CD14-positive monocyte (primary cell): Measurements from ENCODE around the gene SNAP91. TPM values are rescaled to one million over a fixed set of nuclear protein-coding genes. Genes with fewer than 3 reads are reported as not detected.

Experiments
- DNase-seq, 3 donors: peaks; one replicate each; pipeline ENCODE4 v3.0.0-alpha.2; 2011 to 2022
- H2AFZ ChIP-seq: 2 replicates; pipeline ENCODE4 v1.6.0; 2012; ENCODE audit warnings: mild to moderate bottlenecking, low read depth, low read length, inconsistent platforms; ENCODE audit not compliant: insufficient read depth, poor library complexity, severe bottlenecking
- H3K27ac ChIP-seq, 2 donors: 1 replicate in 1 of 2; 2 replicates in 1 of 2; pipeline ENCODE4 v1.5.1; 2012 to 2013; ENCODE audit warnings: low read length in 2 of 2, control low read depth in 1 of 2, inconsistent platforms in 1 of 2, low read depth in 1 of 2, mild to moderate bottlenecking in 1 of 2
- H3K27me3 ChIP-seq, 2 donors: one replicate each; pipeline versions ENCODE4 v1.6.0 to v1.6.1; 2011 to 2013; ENCODE audit warnings: low read length in 2 of 2; ENCODE audit not compliant: control insufficient read depth in 2 of 2, insufficient read depth in 2 of 2
- H3K36me3 ChIP-seq, 2 donors: replicated peaks in 1 of 2; 1 replicate in 1 of 2; 2 replicates in 1 of 2; pipeline versions ENCODE4 v1.5.1 to v1.6.1; 2012 to 2013; ENCODE audit warnings: low read length in 2 of 2, control low read depth in 1 of 2, inconsistent platforms in 1 of 2, mild to moderate bottlenecking in 1 of 2; ENCODE audit not compliant: insufficient read depth in 2 of 2, control insufficient read depth in 1 of 2
- H3K4me1 ChIP-seq, 2 donors: 1 replicate in 1 of 2; 2 replicates in 1 of 2; pipeline versions ENCODE4 v1.5.1 to v1.6.1; 2012 to 2013; ENCODE audit warnings: low read length in 2 of 2, control low read depth in 1 of 2, inconsistent platforms in 1 of 2, mild to moderate bottlenecking in 1 of 2, moderate library complexity in 1 of 2; ENCODE audit not compliant: insufficient read depth in 2 of 2, control insufficient read depth in 1 of 2
- H3K4me2 ChIP-seq: replicated peaks from 2 replicates; pipeline ENCODE3; 2012; ENCODE audit warnings: low read length, moderate library complexity, mild to moderate bottlenecking; ENCODE audit not compliant: poor library complexity, severe bottlenecking; ENCODE audit errors: extremely low read depth
- H3K4me3 ChIP-seq, 3 experiments: fragments of 200-600 bp in 1 of 3; sonication (generic) in 1 of 3; replicated peaks in 1 of 3; 1 replicate in 2 of 3; 2 replicates in 1 of 3; pipeline ENCODE4 v1.5.1; 2011 to 2013; ENCODE audit warnings: low read length in 3 of 3, mild to moderate bottlenecking in 3 of 3, control low read depth in 2 of 3, low read depth in 2 of 3, inconsistent platforms in 1 of 3, moderate library complexity in 1 of 3
- H3K79me2 ChIP-seq: 2 replicates; pipeline ENCODE4 v1.6.0; 2012; ENCODE audit warnings: mild to moderate bottlenecking, control low read depth, inconsistent platforms, low read length, moderate library complexity; ENCODE audit not compliant: insufficient read depth
- H3K9ac ChIP-seq: 2 replicates; pipeline ENCODE4 v1.6.0; 2017; ENCODE audit warnings: low read length, mild to moderate bottlenecking; ENCODE audit not compliant: insufficient read depth, poor library complexity, severe bottlenecking
- H3K9me3 ChIP-seq, 2 donors: replicated peaks in 1 of 2; 1 replicate in 1 of 2; 2 replicates in 1 of 2; pipeline versions ENCODE4 v1.5.1 to v1.6.1; 2012 to 2013; ENCODE audit warnings: low read length in 2 of 2, control low read depth in 1 of 2; ENCODE audit not compliant: control insufficient read depth in 1 of 2, insufficient read depth in 1 of 2
- H4K20me1 ChIP-seq: 2 replicates; pipeline ENCODE4 v1.6.0; 2012; ENCODE audit warnings: mild to moderate bottlenecking, low read length, control low read depth, moderate library complexity; ENCODE audit not compliant: insufficient read depth
- H3K27ac Mint-ChIP-seq, 7 donors: one replicate each; pipeline ENCODE4 v1.8.0; 2020; ENCODE audit warnings: mild to moderate bottlenecking in 7 of 7, mixed read lengths in 7 of 7, moderate library complexity in 6 of 7, inconsistent platforms in 2 of 7
- H3K27me3 Mint-ChIP-seq, 3 donors: one replicate each; pipeline ENCODE4 v1.8.0; 2021 to 2022; ENCODE audit warnings: low read depth in 3 of 3, mild to moderate bottlenecking in 3 of 3, mixed read lengths in 3 of 3, moderate library complexity in 3 of 3, inconsistent platforms in 1 of 3
- H3K36me3 Mint-ChIP-seq, 2 donors: one replicate each; pipeline ENCODE4 v1.8.0; 2020; ENCODE audit warnings: mixed read lengths in 2 of 2, inconsistent platforms in 1 of 2, mild to moderate bottlenecking in 1 of 2
- H3K4me1 Mint-ChIP-seq: one replicate; pipeline ENCODE4 v1.8.0; 2020; ENCODE audit warnings: mild to moderate bottlenecking, mixed read lengths
- H3K4me3 Mint-ChIP-seq, 2 donors: one replicate each; pipeline ENCODE4 v1.8.0; 2020; ENCODE audit warnings: mild to moderate bottlenecking in 2 of 2, mixed read lengths in 2 of 2, moderate library complexity in 1 of 2
- H3K9me3 Mint-ChIP-seq, 7 donors: one replicate each; pipeline ENCODE4 v1.8.0; 2020 to 2022; ENCODE audit warnings: mixed read lengths in 7 of 7, mild to moderate bottlenecking in 6 of 7, moderate library complexity in 6 of 7, inconsistent platforms in 2 of 7
- WGBS: methylation state at CpG from one replicate; pipeline ENCODE4 v1.1.5; 2013; ENCODE audit warnings: missing lambda C conversion rate; ENCODE audit not compliant: insufficient coverage; 5-methylcytosine and 5-hydroxymethylcytosine counted together
- intact Hi-C, 2 donors: fragments of 100-400 bp; cut with micrococcal nuclease; formaldehyde crosslinking; loops; one replicate each; pipeline versions ENCODE4 v1.15.0 to v1.15.1; 2023
- polyA plus RNA-seq, 3 donors: library from polyadenylated mRNA; depleted of rRNA in 1 of 3; unstranded in 2 of 3; stranded (reverse) in 1 of 3; fragments of 300-500 nt in 2 of 3; fragments of >200 nt in 1 of 3; fragmentation: Illumina TruSeq in 2 of 3; gene quantifications; 1 replicate in 2 of 3; 2 replicates in 1 of 3; pipeline ENCODE4 v1.2.3, GENCODE V29; 2012 to 2021
- TF ChIP-seq, protein P1 (sequence below): fragments of 200-600 bp; IDR thresholded peaks from one replicate; pipeline ENCODE4 v1.8.0; 2022; ENCODE audit warnings: antibody characterized with exemption, mild to moderate bottlenecking

Gene SNAP91
- polyA plus RNA-seq, 3 donors, result not detected

DNA sequence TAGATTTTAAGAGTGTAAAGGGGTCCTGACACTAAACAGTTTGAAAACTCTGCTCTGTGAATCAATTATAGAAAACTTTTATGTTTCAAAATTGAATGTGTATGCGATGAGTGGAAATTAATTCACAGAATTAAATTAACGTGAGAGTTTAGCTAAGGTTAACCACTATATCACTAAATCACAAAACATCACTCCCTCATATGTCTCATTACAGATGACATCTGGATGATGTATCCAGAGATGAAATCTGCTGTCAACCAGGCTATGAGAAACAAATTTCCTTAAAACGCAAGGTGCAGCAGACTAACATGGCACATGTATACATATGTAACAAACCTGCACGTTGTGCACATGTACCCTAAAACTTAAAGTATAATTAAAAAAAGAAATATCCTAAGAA lies 169.2 kb downstream of the SNAP91 start:
- intact Hi-C loops, result no loop called here
- Mint-ChIP-seq H3K4me3 (no peak overlapping the region), H3K4me1 (no peaks in the 10 kb centered on the region), H3K27ac (no peak overlapping the region), H3K36me3 (no peaks in the 10 kb centered on the region), H3K27me3 (peaks cover 3 to 5% (median 3%) of the 10 kb centered on the region in 3 donors), H3K9me3 (peaks cover 0 to 12% (median 10%) of the 10 kb centered on the region in 7 donors)
- H3K9me3 ChIP-seq, result no peaks in the 10 kb centered on the region
- no peak overlapping the region for H3K4me2 ChIP-seq
- no peaks in the 10 kb centered on the region for H4K20me1 ChIP-seq
- TF ChIP-seq, protein P1, sequence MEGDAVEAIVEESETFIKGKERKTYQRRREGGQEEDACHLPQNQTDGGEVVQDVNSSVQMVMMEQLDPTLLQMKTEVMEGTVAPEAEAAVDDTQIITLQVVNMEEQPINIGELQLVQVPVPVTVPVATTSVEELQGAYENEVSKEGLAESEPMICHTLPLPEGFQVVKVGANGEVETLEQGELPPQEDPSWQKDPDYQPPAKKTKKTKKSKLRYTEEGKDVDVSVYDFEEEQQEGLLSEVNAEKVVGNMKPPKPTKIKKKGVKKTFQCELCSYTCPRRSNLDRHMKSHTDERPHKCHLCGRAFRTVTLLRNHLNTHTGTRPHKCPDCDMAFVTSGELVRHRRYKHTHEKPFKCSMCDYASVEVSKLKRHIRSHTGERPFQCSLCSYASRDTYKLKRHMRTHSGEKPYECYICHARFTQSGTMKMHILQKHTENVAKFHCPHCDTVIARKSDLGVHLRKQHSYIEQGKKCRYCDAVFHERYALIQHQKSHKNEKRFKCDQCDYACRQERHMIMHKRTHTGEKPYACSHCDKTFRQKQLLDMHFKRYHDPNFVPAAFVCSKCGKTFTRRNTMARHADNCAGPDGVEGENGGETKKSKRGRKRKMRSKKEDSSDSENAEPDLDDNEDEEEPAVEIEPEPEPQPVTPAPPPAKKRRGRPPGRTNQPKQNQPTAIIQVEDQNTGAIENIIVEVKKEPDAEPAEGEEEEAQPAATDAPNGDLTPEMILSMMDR, result no peak
- H3K9ac ChIP-seq, result no peak overlapping the region
- peaks cover 0 to 3% of the 10 kb centered on the region in 2 donors for H3K27me3 ChIP-seq
- H2AFZ ChIP-seq, result no peak overlapping the region
- H3K36me3 ChIP-seq, result no peaks in the 10 kb centered on the region
- no peak for DNase-seq
- H3K79me2 ChIP-seq, result no peaks in the 10 kb centered on the region
- H3K4me1 ChIP-seq, result no peaks in the 10 kb centered on the region
- WGBS, result no CpG with 5 or more reads among the region's 4 CpGs
- H3K4me3 ChIP-seq, result no peak overlapping the region
- H3K27ac ChIP-seq, result no peak overlapping the region

DNA sequence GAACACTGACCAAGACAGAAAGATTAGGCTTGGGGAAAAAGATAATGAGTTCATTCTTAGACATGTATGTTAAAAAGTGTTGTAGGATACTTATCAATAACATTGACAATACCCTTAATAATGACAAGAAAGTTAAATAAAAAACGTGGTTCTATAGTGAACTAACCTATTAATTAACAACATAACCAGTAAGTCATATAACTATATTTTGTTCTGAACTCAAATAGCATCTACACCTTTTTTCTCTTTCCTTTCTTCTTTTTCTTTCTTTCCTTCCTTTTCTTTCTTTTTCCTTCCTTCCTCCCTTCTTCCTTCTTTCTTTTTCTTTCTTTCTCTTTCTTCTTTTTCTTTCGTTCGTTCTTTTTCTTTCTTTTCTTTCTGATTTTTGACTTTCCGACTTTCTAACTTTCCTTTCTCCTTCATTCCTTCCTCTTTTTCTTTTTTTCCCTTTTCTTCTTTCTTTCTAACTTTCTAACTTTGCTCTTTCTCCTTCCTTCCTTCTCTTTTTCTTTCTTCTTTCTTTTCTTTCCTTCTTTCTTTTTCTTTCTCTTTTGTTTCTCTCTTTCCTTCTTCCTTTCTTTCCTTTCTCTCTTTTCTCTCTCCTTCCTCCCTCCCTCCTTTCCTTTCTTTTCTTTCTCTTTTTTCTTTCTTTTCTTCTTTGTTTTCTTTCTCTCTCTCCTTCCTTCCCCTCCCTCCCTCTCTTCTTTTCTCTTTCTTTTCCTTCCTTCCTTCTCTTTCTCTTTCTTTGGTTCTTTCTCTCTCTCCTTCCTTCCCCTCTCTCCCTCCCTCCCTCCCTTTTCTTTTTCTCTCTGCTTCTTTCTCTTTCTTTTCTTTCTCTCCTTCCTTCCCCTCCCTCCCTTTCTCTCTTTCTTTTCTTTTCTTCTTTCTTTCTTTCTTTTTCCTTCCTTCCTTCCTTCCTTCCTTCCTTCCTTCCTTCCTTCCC lies 172.0 kb downstream of the SNAP91 start:
- TF ChIP-seq, protein P1, result no peak
- Histone ChIP-seq H4K20me1 (no peaks in the 10 kb centered on the region), H3K4me1 (no peaks in the 10 kb centered on the region), H3K4me3 (no peak overlapping the region), H3K9me3 (no peaks in the 10 kb centered on the region), H3K79me2 (no peaks in the 10 kb centered on the region), H3K36me3 (no peaks in the 10 kb centered on the region), H2AFZ (no peak overlapping the region), H3K9ac (no peak overlapping the region), H3K27ac (no peak overlapping the region), H3K4me2 (no peak overlapping the region), H3K27me3 (peaks cover 0 to 3% of the 10 kb centered on the region in 2 donors)
- H3K36me3 Mint-ChIP-seq, result no peaks in the 10 kb centered on the region
- H3K27ac Mint-ChIP-seq, result peak overlapping the region in 2 of 7 donors; percentile 2 to 39
- 100% methylated on average over 3 of the region's 4 CpGs for WGBS
- H3K4me3 Mint-ChIP-seq, result peak overlapping the region in 1 of 2 donors; percentile 43
- DNase-seq, result no peak
- H3K9me3 Mint-ChIP-seq, result peaks cover 0 to 5% (median under 1%) of the 10 kb centered on the region in 7 donors
- intact Hi-C loops, result no loop called here
- no peaks in the 10 kb centered on the region for H3K4me1 Mint-ChIP-seq
- peaks cover 4 to 8% (median 7%) of the 10 kb centered on the region in 3 donors for H3K27me3 Mint-ChIP-seq
